K562 (cell line): Measurements from ENCODE around the gene RALA. TPM values are rescaled to one million over a fixed set of nuclear protein-coding genes. Genes with fewer than 3 reads are reported as not detected.

Experiments used
- ARID1B ChIP-seq: fragments of 450-650 bp; IDR thresholded peaks from 2 replicates; pipeline ENCODE4 v1.6.1; 2016; ENCODE audit warnings: antibody characterized with exemption, mild to moderate bottlenecking, inconsistent platforms
- ASH1L ChIP-seq: fragments of 450-650 bp; IDR thresholded peaks from 2 replicates; pipeline ENCODE4 v1.6.1; 2018; ENCODE audit warnings: borderline replicate concordance, mild to moderate bottlenecking, low read depth; ENCODE audit not compliant: partially characterized antibody
- ILF3 ChIP-seq: fragments of 450-650 bp; IDR thresholded peaks from 2 replicates; pipeline ENCODE4 v1.6.1; 2018; ENCODE audit warnings: antibody characterized with exemption, mild to moderate bottlenecking, moderate library complexity, borderline replicate concordance
- KDM1A ChIP-seq, 2 experiments: fragments of 450-650 bp; IDR thresholded peaks; 2 replicates each; pipeline ENCODE4 v1.6.1; 2016; ENCODE audit warnings: mild to moderate bottlenecking in 2 of 2
- SPI1 ChIP-seq: IDR thresholded peaks from 2 replicates; pipeline ENCODE4 v1.6.1; 2011; ENCODE audit warnings: low read depth, low read length, control low read depth, borderline replicate concordance
- TAF15 ChIP-seq: fragments of 200-400 bp; formaldehyde crosslinking; IDR thresholded peaks from 2 replicates; pipeline ENCODE4 v1.6.1; 2017; ENCODE audit warnings: mild to moderate bottlenecking, low read depth, low read length, moderate library complexity
- ZBTB40 ChIP-seq, 2 experiments: fragments of 450-650 bp in 1 of 2; sonication (generic) in 1 of 2; formaldehyde crosslinking in 1 of 2; IDR thresholded peaks; 2 replicates each; pipeline versions ENCODE4 v1.7.1 to v1.9.0; 2016 to 2022; ENCODE audit warnings: inconsistent platforms in 1 of 2, mild to moderate bottlenecking in 1 of 2, missing genetic modification reagents in 1 of 2
- ZFP91 ChIP-seq: sonication (generic); formaldehyde crosslinking; IDR thresholded peaks from 2 replicates; pipeline ENCODE4 v1.8.0; 2022; ENCODE audit warnings: mild to moderate bottlenecking, missing genetic modification reagents
- polyA plus RNA-seq, 8 experiments: library from polyadenylated mRNA; depleted of rRNA in 4 of 8; stranded (reverse) in 5 of 8; unstranded in 3 of 8; fragments of >200 nt; fragmentation: Nextera tagmentation in 2 of 8; fragmentation: Illumina TruSeq in 1 of 8; extraction: Ambion mirVana in 2 of 8; extraction: Trizol in 1 of 8; gene quantifications; 2 replicates each; pipeline versions ENCODE4 v1.2.1 to v1.2.3, GENCODE V29; 2011 to 2014; ENCODE audit warnings: inconsistent platforms in 1 of 8, missing spikeins in 1 of 8
- total RNA-seq, 7 experiments: library from RNA; depleted of rRNA in 6 of 7; stranded (reverse); fragments of >200 nt in 6 of 7; fragmentation: Illumina TruSeq in 2 of 7; extraction: Trizol in 2 of 7; gene quantifications; 2 replicates each; pipeline versions ENCODE4 v1.2.1 to v1.2.3, GENCODE V29; 2011 to 2021; ENCODE audit warnings: low replicate concordance in 1 of 7

The RALA gene
- total and polyA plus RNA-seq, 9 of the 15 experiments (the other 6 are each of a cell fraction or from before 2014, with no cell fraction given) = 7.2 to 28.0 (median 25.7) TPM

GRCh38 chr7:39608278-39608677 is 15.1 kb upstream of the RALA start (continued):
- TF ChIP-seq ZBTB40 (IDR thresholded peaks at IDR 0.05) (peak; percentile 53), ZBTB40 (CRISPR knock-in tag; IDR thresholded peaks at IDR 0.05) (no peak), ASH1L (no peak), ZFP91 (CRISPR knock-in tag) (no peak), SPI1 (0 out of 2 replicates have a peak, but pooled peaks have one; percentile 8), ILF3 (no peak), ARID1B (peak; percentile 65), TAF15 (no peak), KDM1A (IDR thresholded peaks at IDR 0.05) (peak; percentile 50 to 56; a peak in 3 of 4 replicates)
